ENCODE results near the gene SGCA. TPM values are rescaled to one million over a fixed set of nuclear protein-coding genes. Genes with fewer than 3 reads are reported as not detected.

The SGCA gene
- total and polyA plus RNA-seq, 2 of the 13 experiments (the other 11 are each of a cell fraction or from before 2014, with no cell fraction given): not detected

GRCh38 chr17:50148226-50149090 is 17.3 kb upstream of the SGCA start (continued):
- no peak for TF ChIP-seq ATF7 (IDR thresholded peaks at IDR 0.05)
- no peak for TF ChIP-seq ATF7 (CRISPR knock-in tag; IDR thresholded peaks at IDR 0.05)
- TF ChIP-seq ZNF503 (CRISPR knock-in tag; IDR thresholded peaks at IDR 0.05): no peak
- peak; percentile 67; the same call in 1 of the 2 replicates for TF ChIP-seq ZC3H13 (CRISPR knock-in tag; IDR thresholded peaks at IDR 0.05)
- TF ChIP-seq PHF21A (CRISPR knock-in tag; IDR thresholded peaks at IDR 0.05): no peak
- TF ChIP-seq NPAS2 (CRISPR knock-in tag; IDR thresholded peaks at IDR 0.05; ENCODE audit: borderline replicate concordance): no peak
- TF ChIP-seq ZNF335 (CRISPR knock-in tag; IDR thresholded peaks at IDR 0.05): no peak
- no peak for TF ChIP-seq RFXANK (CRISPR knock-in tag; IDR thresholded peaks at IDR 0.05)
- TF ChIP-seq NFE2L1 (CRISPR knock-in tag; IDR thresholded peaks at IDR 0.05; ENCODE audit: borderline replicate concordance): no peak
- TF ChIP-seq ZNF501 (CRISPR knock-in tag; IDR thresholded peaks at IDR 0.05): no peak
- no peak for TF ChIP-seq MLLT10 (CRISPR knock-in tag; IDR thresholded peaks at IDR 0.05)
- no peak for TF ChIP-seq STAT6 (CRISPR knock-in tag; IDR thresholded peaks at IDR 0.05; ENCODE audit: borderline replicate concordance)
- TF ChIP-seq ZKSCAN1 (IDR thresholded peaks at IDR 0.05; ENCODE audit: low read length): no peak
- TF ChIP-seq SALL1 (CRISPR knock-in tag; IDR thresholded peaks at IDR 0.05): no peak
- TF ChIP-seq ZNF567 (CRISPR knock-in tag; IDR thresholded peaks at IDR 0.05; ENCODE audit: borderline replicate concordance): 0 out of 2 replicates have a peak, but pooled peaks have one; percentile 25
- no peak for TF ChIP-seq JUN (CRISPR knock-in tag; IDR thresholded peaks at IDR 0.05)
- no peak for TF ChIP-seq ZNF460 (CRISPR knock-in tag; IDR thresholded peaks at IDR 0.05; ENCODE audit: borderline replicate concordance)
- peak; percentile 45 for TF ChIP-seq ZNF883 (CRISPR knock-in tag; IDR thresholded peaks at IDR 0.05; ENCODE audit: not compliant biosample characterization)
- TF ChIP-seq ATM (IDR thresholded peaks at IDR 0.05; ENCODE audit: borderline replicate concordance): no peak
- no peak for TF ChIP-seq ZSCAN20 (CRISPR knock-in tag; IDR thresholded peaks at IDR 0.05; ENCODE audit: borderline replicate concordance)
- no peak for TF ChIP-seq ZBTB2 (CRISPR knock-in tag; IDR thresholded peaks at IDR 0.05; ENCODE audit: low read depth)
- TF ChIP-seq ZNF800 (CRISPR knock-in tag; IDR thresholded peaks at IDR 0.05): no peak
